ENCODE measurements around the gene NDUFV1. TPM values are rescaled to one million over a fixed set of nuclear protein-coding genes. Genes with fewer than 3 reads are reported as not detected.

Gene NDUFV1
- total RNA-seq, 2 experiments from 2014 or later = 223 to 224 TPM

- intact Hi-C loops (cut with DNase I, micrococcal nuclease) = no loop called here
- H3K27ac Mint-ChIP-seq = peak overlapping the region; percentile 85
- POLR2A ChIA-PET = interaction anchor here (1.5 to 2.6 kb wide), 2 partner anchors 9 to 47 kb away, joined by 4 to 16 read pairs; partner anchors contain the start of gene NUDT8
Observed at GRCh38 chr11:67582011-67582410, 24.7 kb upstream of the NDUFV1 start.

GRCh38 chr11:67583247-67584204 lies 23.2 kb upstream of the NDUFV1 start, which contains the start of gene GSTP1:
Gene GSTP1 (plus strand): TSS chr11:67583812. CDS start chr11:67583844, 32 bp downstream.
- Histone ChIP-seq H3K36me3 (ENCODE audit: insufficient read depth, low read length) (no peaks in the 10 kb centered on the region), H3K9me3 (ENCODE audit: control insufficient read depth in 1 of 2, insufficient read depth in 1 of 2, low read length in 2 of 2) (peaks cover 0 to 4% of the 10 kb centered on the region in 2 experiments), H3K27me3 (ENCODE audit: control insufficient read depth in 1 of 2, insufficient read depth in 2 of 2, low read length in 2 of 2) (peaks cover 0 to 3% of the 10 kb centered on the region in 2 experiments), H3K4me1 (ENCODE audit: insufficient read depth, low read length) (peaks cover 34% of the 10 kb centered on the region), H3K27ac (ENCODE audit: low read depth in 1 of 2, low read length in 2 of 2) (peak within 1 kb of the TSS; percentile 64 to 68), H3K4me3 (ENCODE audit: low read length) (peak within 1 kb of the TSS; percentile 58)
- CTCF ChIA-PET = interaction anchor here (0.6 to 2.5 kb wide), 9 partner anchors 8 to 232 kb away, joined by 3 to 9 read pairs (median 4); partner anchors contain the start of genes NDUFV1, NUDT8 and PPP1CA
- POLR2A ChIA-PET = interaction anchor here (0.7 to 3.4 kb wide), 10 partner anchors 11 to 229 kb away, joined by 3 to 16 read pairs (median 4); partner anchors contain the start of genes ACY3 and NUDT8
- Mint-ChIP-seq H3K36me3 (ENCODE audit: low read depth) (peaks cover 6% of the 10 kb centered on the region), H3K27me3 (no peaks in the 10 kb centered on the region), H3K4me1 (ENCODE audit: low read depth) (peaks cover 47% of the 10 kb centered on the region), H3K27ac (peak within 1 kb of the TSS; percentile 85), H3K4me3 (peak within 1 kb of the TSS; percentile 92), H3K9me3 (no peaks in the 10 kb centered on the region)
- TF ChIP-seq, protein P1, sequence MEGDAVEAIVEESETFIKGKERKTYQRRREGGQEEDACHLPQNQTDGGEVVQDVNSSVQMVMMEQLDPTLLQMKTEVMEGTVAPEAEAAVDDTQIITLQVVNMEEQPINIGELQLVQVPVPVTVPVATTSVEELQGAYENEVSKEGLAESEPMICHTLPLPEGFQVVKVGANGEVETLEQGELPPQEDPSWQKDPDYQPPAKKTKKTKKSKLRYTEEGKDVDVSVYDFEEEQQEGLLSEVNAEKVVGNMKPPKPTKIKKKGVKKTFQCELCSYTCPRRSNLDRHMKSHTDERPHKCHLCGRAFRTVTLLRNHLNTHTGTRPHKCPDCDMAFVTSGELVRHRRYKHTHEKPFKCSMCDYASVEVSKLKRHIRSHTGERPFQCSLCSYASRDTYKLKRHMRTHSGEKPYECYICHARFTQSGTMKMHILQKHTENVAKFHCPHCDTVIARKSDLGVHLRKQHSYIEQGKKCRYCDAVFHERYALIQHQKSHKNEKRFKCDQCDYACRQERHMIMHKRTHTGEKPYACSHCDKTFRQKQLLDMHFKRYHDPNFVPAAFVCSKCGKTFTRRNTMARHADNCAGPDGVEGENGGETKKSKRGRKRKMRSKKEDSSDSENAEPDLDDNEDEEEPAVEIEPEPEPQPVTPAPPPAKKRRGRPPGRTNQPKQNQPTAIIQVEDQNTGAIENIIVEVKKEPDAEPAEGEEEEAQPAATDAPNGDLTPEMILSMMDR (IDR thresholded peaks at IDR 0.05) = peak; percentile 55
- DNase-seq = peak; percentile 54 to 90 (median 72)
- intact Hi-C loops (cut with DNase I, micrococcal nuclease) = loop anchor here in 1 of 2 experiments (1.0 kb wide), 1 partner anchor 23 kb away; the partner anchor contains the start of gene NDUFV1
- ATAC-seq (ENCODE audit: poor library complexity) = peak; percentile 77

More at GRCh38 chr11:67582011-67582410, 24.7 kb upstream of the NDUFV1 start:
- Mint-ChIP-seq H3K27me3 (peaks cover 5% of the 10 kb centered on the region), H3K36me3 (ENCODE audit: low read depth) (peaks cover 6% of the 10 kb centered on the region), H3K4me3 (peak overlapping the region; percentile 68), H3K9me3 (no peaks in the 10 kb centered on the region), H3K4me1 (ENCODE audit: low read depth) (peaks cover 47% of the 10 kb centered on the region)
- H3K4me1 ChIP-seq (ENCODE audit: insufficient read depth, low read length) = peaks cover 34% of the 10 kb centered on the region
- TF ChIP-seq, protein P1 (IDR thresholded peaks at IDR 0.05) = no peak
- no peaks in the 10 kb centered on the region for H3K36me3 ChIP-seq (ENCODE audit: insufficient read depth, low read length)
- H3K27ac ChIP-seq (ENCODE audit: low read depth in 1 of 2, low read length in 2 of 2) = no peak overlapping the region
- no peak for ATAC-seq (ENCODE audit: poor library complexity)
- H3K9me3 ChIP-seq (ENCODE audit: control insufficient read depth in 1 of 2, insufficient read depth in 1 of 2, low read length in 2 of 2) = peaks cover 0 to 4% of the 10 kb centered on the region in 2 experiments
- no peak for DNase-seq
- H3K4me3 ChIP-seq (ENCODE audit: low read length) = no peak overlapping the region
- CTCF ChIA-PET = no interaction called here
- peaks cover 7 to 8% of the 10 kb centered on the region in 2 experiments for H3K27me3 ChIP-seq (ENCODE audit: control insufficient read depth in 1 of 2, insufficient read depth in 2 of 2, low read length in 2 of 2)

DNA sequence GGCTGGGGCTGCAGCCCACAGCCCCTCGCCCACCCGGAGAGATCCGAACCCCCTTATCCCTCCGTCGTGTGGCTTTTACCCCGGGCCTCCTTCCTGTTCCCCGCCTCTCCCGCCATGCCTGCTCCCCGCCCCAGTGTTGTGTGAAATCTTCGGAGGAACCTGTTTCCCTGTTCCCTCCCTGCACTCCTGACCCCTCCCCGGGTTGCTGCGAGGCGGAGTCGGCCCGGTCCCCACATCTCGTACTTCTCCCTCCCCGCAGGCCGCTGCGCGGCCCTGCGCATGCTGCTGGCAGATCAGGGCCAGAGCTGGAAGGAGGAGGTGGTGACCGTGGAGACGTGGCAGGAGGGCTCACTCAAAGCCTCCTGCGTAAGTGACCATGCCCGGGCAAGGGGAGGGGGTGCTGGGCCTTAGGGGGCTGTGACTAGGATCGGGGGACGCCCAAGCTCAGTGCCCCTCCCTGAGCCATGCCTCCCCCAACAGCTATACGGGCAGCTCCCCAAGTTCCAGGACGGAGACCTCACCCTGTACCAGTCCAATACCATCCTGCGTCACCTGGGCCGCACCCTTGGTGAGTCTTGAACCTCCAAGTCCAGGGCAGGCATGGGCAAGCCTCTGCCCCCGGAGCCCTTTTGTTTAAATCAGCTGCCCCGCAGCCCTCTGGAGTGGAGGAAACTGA lies 22.4 kb upstream of the NDUFV1 start:
- intact Hi-C loops (cut with DNase I, micrococcal nuclease) = loop anchor here in 1 of 2 experiments (1.0 kb wide), 1 partner anchor 22 kb away; the partner anchor contains the start of gene NDUFV1
- Mint-ChIP-seq H3K27ac (peak overlapping the region; percentile 85), H3K4me1 (ENCODE audit: low read depth) (peaks cover 43% of the 10 kb centered on the region), H3K36me3 (ENCODE audit: low read depth) (peaks cover 6% of the 10 kb centered on the region), H3K27me3 (no peaks in the 10 kb centered on the region), H3K9me3 (no peaks in the 10 kb centered on the region), H3K4me3 (peak overlapping the region; percentile 84)
- H3K4me3 ChIP-seq (ENCODE audit: low read length) = peak overlapping the region; percentile 58
- H3K9me3 ChIP-seq (ENCODE audit: control insufficient read depth in 1 of 2, insufficient read depth in 1 of 2, low read length in 2 of 2) = peaks cover 0 to 4% of the 10 kb centered on the region in 2 experiments
- H3K36me3 ChIP-seq (ENCODE audit: insufficient read depth, low read length) = no peaks in the 10 kb centered on the region
- H3K4me1 ChIP-seq (ENCODE audit: insufficient read depth, low read length) = peaks cover 30% of the 10 kb centered on the region
- ChIA-PET POLR2A (interaction anchor here (0.7 to 3.4 kb wide), 7 partner anchors 11 to 230 kb away, joined by 3 to 16 read pairs (median 4); partner anchors contain the start of genes ACY3 and NUDT8), CTCF (interaction anchor here (1.3 to 2.5 kb wide), 6 partner anchors 10 to 233 kb away, joined by 4 to 9 read pairs (median 4); partner anchors contain the start of genes NDUFV1, NUDT8 and PPP1CA)
- peak; percentile 36 for ATAC-seq (ENCODE audit: poor library complexity)
- peaks cover 0 to under 1% of the 10 kb centered on the region in 2 experiments for H3K27me3 ChIP-seq (ENCODE audit: control insufficient read depth in 1 of 2, insufficient read depth in 2 of 2, low read length in 2 of 2)
- peak in 6 of 14 experiments; percentile 19 to 69 (median 40) for DNase-seq
- H3K27ac ChIP-seq (ENCODE audit: low read depth in 1 of 2, low read length in 2 of 2) = peak overlapping the region; percentile 64 to 68
- TF ChIP-seq, protein P1 (IDR thresholded peaks at IDR 0.05) = no peak

Measured in CD4-positive, alpha-beta T cell (primary cell).